ENCODE measurements around the gene KRTAP5-1.

GRCh38 chr11:1622086-1622485, 37.0 kb upstream of the KRTAP5-1 start, which contains the start of gene KRTAP5-4:
- no peak for TF ChIP-seq POLR2A (IDR thresholded peaks at IDR 0.05; ENCODE audit: extremely low read depth, insufficient read length)
- TF ChIP-seq, protein P1, sequence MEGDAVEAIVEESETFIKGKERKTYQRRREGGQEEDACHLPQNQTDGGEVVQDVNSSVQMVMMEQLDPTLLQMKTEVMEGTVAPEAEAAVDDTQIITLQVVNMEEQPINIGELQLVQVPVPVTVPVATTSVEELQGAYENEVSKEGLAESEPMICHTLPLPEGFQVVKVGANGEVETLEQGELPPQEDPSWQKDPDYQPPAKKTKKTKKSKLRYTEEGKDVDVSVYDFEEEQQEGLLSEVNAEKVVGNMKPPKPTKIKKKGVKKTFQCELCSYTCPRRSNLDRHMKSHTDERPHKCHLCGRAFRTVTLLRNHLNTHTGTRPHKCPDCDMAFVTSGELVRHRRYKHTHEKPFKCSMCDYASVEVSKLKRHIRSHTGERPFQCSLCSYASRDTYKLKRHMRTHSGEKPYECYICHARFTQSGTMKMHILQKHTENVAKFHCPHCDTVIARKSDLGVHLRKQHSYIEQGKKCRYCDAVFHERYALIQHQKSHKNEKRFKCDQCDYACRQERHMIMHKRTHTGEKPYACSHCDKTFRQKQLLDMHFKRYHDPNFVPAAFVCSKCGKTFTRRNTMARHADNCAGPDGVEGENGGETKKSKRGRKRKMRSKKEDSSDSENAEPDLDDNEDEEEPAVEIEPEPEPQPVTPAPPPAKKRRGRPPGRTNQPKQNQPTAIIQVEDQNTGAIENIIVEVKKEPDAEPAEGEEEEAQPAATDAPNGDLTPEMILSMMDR (IDR thresholded peaks at IDR 0.05; ENCODE audit: low read depth, low read length): no peak

All from NB4 (cell line).